GM18907 (cell line): ENCODE results near the gene NTN3.
A peak's percentile ranks its signal among the peaks of the same experiment; 100 is the strongest.

Experiments
- ATAC-seq: cut with Tn5 transposase; IDR thresholded peaks from one replicate; pipeline ENCODE4 v1.9.1; 2021; ENCODE audit warnings: mild to moderate bottlenecking, moderate library complexity; ENCODE audit not compliant: unreplicated experiment

Gene NTN3

GRCh38 chr16:2495041-2495440 lies 23.9 kb downstream of the NTN3 start:
- no peak for ATAC-seq

- ATAC-seq, result no peak
Measured at GRCh38 chr16:2496223-2497115, 25.4 kb downstream of the NTN3 start.

DNA sequence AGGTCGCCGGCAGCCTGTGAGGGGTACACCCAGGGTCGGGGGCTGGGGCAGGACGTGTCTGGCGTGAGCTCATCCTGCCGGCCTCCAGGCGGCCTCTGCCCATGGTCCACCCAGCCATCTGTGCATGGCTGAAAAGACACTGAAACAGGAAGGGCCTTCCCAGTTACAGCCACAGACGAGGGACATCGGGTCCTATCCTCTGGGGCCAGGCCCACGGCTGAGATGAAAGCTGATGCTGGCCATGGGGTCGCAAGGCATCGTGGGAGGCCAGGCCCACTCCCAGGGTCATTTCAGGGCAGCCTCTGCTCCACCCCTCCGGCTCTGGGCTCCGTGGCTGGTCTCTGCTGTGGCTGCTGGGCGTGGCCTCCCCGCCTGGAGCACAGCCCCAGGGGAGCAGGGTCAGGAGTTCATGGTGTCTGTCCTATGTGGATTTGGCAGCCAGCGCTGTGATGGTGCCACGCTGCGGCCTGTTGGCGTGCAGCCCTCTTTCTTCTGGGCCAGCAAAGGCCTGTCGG lies 26.1 kb downstream of the NTN3 start:
- ATAC-seq, result no peak

GRCh38 chr16:2497695-2498484 lies 26.8 kb downstream of the NTN3 start:
- ATAC-seq, result no peak

DNA sequence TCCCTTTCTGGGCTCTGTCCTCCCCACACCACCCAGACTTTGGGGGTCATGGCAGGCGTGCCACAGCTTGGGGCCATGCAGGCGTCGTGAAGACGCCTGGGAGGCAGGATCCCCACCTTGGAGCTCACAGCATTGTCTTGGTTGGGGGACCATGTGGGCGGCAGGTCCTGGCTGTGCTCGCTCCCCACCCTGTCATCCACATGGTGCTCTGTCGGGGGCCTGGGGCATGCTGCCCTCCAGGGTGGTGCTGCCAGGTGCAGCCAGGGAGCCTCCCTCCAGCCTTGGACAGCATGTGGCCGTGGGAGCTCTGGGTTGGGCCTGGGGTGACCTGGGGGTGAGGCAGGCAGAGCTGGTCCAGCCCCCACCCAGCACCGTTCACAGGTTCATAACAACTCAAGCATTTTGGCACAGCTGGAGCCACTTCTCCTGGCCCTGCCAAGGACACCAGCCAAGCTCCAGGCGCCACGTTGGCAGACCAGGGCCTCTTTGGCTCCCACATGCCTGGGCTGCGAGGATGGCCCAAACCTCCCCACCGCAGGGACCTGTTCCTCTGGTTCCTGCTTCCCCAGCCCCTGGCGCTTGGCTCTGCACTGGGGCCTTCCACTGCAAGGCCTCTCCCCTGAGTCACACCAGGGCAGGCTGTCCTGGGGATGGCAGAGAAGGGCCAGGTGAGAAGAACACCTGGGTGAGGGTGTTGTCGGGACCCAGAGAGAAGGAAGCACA lies 27.6 kb downstream of the NTN3 start:
- no peak for ATAC-seq

GRCh38 chr16:2499454-2499853 lies 28.4 kb downstream of the NTN3 start:
- ATAC-seq, result no peak

- no peak for ATAC-seq
Measured at GRCh38 chr16:2499890-2500429, 28.9 kb downstream of the NTN3 start.

GRCh38 chr16:2500430-2500917 lies 29.4 kb downstream of the NTN3 start:
- ATAC-seq, result no peak

- ATAC-seq, result peak; percentile 52
Measured at GRCh38 chr16:2500918-2501750, 30.0 kb downstream of the NTN3 start.

DNA sequence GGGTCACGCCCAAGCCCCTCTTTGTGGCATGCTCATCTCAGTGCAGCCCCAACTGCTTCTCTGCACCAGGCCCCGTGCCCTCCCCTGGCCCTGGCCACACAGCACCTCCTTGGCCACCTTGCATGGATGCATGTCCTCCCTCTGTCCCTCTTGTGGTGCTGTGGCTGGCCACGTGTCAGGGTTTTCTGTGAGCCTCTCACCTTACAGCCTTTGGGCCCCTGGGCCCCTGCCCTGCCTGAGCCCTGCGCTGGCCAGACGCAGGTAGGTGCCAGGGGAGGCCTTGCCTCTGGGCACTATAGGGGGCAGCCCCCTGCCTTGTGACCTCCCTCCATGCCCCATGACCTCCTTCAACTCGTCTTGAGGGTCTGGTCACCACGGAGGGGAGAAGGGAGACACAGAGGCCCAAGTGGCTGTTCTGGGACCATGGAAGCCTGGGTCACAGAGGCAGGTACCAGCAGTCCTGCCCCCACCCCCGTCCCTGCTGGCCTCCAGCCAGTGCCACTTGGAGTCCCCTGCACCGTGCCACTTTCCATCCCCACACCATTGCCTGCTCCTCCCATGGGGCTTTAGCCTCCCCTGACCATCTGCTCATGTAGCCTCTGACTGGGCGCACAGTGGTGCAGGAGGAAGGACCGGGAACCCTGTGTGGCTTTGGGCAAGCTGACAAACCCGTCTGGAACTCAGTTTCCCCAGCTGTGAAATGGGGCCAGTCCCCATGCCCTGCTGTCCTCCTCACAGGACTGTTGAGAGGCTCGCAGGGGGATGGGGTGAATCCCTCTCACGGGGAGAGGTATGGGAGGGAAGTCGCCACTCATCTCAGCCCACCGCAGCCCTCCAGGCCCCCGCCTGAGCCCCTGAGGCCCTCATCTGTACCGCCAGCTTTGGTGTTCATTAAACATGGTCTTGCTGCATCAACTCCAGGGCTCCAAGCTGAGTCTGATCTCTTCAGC lies 31.1 kb downstream of the NTN3 start:
- no peak for ATAC-seq

DNA sequence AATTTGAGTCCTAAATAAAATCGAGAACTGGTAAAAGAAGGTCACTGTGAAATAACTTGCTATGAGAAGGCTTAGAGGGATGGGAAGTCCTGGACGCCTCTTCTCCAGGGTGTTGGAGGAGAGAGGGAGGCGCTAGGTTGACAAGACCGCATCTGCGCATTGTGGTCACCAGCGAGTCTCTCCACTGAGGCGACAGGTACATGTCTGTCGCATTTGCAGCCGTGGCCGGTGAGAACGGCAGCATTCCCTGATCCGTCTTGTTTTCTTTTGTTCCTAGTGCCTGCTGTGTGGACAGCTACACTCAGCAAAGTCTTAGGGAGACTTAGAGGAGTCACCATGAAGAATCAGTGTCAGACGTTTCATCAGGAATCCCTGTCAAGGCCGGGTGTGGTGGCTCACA lies 34.6 kb downstream of the NTN3 start:
- ATAC-seq, result no peak

DNA sequence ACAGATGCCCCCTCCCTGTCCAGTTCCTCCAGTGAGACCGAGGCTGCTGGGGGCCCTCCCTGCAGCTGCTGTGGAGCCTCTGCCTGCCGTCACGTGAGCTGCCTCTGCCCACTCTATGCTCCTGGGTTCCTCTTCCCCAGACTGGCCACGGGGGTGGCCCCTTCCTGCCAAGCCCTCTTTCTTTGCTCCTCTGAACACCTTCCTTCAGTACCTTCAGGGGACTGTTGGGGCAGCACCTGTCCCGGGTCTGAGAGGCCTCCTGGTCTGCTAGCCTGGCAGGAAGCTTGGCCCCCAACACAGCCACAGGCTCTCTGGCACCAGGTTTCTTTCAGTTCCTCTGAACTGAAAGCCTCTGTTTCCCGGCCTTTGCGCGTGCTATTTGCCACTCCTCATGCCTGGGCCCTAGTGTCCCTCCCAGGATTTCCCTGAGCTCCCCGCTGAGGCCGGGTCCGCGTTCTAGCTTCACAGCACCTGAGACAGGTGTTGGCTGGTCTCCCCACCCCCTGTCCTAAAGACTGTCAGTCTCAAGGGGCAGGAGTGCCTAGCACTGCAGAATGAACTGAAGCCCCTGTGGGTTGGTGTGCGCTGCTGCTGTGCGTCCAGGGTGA lies 36.1 kb downstream of the NTN3 start:
- ATAC-seq, result peak; percentile 50

- peak; percentile 20 for ATAC-seq
Measured at GRCh38 chr16:2507665-2508064, 36.6 kb downstream of the NTN3 start.

- no peak for ATAC-seq
Measured at GRCh38 chr16:2508722-2509400, 37.8 kb downstream of the NTN3 start.

GRCh38 chr16:2511128-2511800 lies 40.2 kb downstream of the NTN3 start:
- ATAC-seq, result no peak

GRCh38 chr16:2511996-2512734 lies 41.1 kb downstream of the NTN3 start:
- no peak for ATAC-seq
